ENCODE data around the gene GEMIN7.

- no peak for TF ChIP-seq ZNF619 (CRISPR knock-in tag; IDR thresholded peaks at IDR 0.05)
- no peak for TF ChIP-seq EZH2 (conservative IDR thresholded peaks at IDR 0.05; ENCODE audit: low read depth, low read length)
- TF ChIP-seq, protein P1, sequence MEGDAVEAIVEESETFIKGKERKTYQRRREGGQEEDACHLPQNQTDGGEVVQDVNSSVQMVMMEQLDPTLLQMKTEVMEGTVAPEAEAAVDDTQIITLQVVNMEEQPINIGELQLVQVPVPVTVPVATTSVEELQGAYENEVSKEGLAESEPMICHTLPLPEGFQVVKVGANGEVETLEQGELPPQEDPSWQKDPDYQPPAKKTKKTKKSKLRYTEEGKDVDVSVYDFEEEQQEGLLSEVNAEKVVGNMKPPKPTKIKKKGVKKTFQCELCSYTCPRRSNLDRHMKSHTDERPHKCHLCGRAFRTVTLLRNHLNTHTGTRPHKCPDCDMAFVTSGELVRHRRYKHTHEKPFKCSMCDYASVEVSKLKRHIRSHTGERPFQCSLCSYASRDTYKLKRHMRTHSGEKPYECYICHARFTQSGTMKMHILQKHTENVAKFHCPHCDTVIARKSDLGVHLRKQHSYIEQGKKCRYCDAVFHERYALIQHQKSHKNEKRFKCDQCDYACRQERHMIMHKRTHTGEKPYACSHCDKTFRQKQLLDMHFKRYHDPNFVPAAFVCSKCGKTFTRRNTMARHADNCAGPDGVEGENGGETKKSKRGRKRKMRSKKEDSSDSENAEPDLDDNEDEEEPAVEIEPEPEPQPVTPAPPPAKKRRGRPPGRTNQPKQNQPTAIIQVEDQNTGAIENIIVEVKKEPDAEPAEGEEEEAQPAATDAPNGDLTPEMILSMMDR (CRISPR knock-in tag; IDR thresholded peaks at IDR 0.05): no peak
- TF ChIP-seq ZKSCAN8 (CRISPR knock-in tag; IDR thresholded peaks at IDR 0.05; ENCODE audit: borderline replicate concordance): no peak
- TF ChIP-seq, protein P2, sequence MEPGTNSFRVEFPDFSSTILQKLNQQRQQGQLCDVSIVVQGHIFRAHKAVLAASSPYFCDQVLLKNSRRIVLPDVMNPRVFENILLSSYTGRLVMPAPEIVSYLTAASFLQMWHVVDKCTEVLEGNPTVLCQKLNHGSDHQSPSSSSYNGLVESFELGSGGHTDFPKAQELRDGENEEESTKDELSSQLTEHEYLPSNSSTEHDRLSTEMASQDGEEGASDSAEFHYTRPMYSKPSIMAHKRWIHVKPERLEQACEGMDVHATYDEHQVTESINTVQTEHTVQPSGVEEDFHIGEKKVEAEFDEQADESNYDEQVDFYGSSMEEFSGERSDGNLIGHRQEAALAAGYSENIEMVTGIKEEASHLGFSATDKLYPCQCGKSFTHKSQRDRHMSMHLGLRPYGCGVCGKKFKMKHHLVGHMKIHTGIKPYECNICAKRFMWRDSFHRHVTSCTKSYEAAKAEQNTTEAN (CRISPR knock-in tag; conservative IDR thresholded peaks at IDR 0.05): no peak
- TF ChIP-seq HMGA1 (CRISPR knock-in tag; conservative IDR thresholded peaks at IDR 0.05): no peak
- no peak for TF ChIP-seq ZNF362 (CRISPR knock-in tag; IDR thresholded peaks at IDR 0.05; ENCODE audit: borderline replicate concordance)
- no peak for TF ChIP-seq MAFF (IDR thresholded peaks at IDR 0.05; ENCODE audit: low read depth, low read length)
- TF ChIP-seq MEIS1 (CRISPR knock-in tag; IDR thresholded peaks at IDR 0.05; ENCODE audit: borderline replicate concordance): no peak
- no peak for TF ChIP-seq ZNF557 (CRISPR knock-in tag; IDR thresholded peaks at IDR 0.05)
- no peak for TF ChIP-seq NFE2 (CRISPR knock-in tag; IDR thresholded peaks at IDR 0.05)
- no peak for TF ChIP-seq HMG20A (CRISPR knock-in tag; IDR thresholded peaks at IDR 0.05; ENCODE audit: borderline replicate concordance)
- no peak for TF ChIP-seq EP300 (IDR thresholded peaks at IDR 0.05; ENCODE audit: low read depth in 2 of 2, low read length in 2 of 2)
- no peak for TF ChIP-seq EP300 (CRISPR knock-in tag; IDR thresholded peaks at IDR 0.05; ENCODE audit: borderline replicate concordance)
Measured at GRCh38 chr19:45110851-45111266, 31.8 kb downstream of the GEMIN7 start.
